ENCODE measurements around the gene PLEKHG3.

The PLEKHG3 gene

DNA sequence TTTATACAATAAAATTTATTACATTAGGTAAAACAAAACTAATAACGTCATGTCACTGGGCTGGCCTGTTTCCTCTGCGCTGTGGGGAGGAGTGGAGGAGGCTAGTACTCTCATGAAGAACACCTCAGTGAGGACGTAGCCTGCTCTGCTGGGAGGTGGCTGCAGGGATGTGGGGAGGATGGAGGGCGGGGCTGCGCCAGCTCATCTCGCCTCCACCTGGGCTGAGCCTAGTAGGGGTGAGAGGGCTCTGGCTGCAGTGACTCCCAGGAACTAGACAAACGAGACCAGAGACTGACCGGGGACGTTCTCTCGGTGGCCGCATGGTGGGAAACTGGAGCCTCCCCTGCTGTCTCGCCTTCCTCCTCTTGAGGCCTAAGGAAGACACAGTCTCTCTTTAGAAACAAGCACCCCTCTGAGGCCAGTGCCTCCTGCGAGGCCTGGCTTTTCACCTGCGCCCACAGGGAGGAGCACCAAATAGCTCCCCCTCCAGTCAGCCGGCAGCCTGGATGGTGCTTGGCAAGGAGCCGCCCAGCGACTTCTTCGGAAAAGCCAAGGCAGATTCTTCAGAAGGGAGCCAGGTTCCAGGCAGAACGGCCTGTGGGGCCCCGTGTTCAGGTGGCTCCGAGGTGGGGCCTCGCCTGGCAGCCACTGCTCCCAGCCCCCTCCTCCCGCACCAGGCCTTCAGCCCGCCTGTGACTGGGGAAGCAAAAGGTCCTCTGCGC lies 62.4 kb downstream of the PLEKHG3 start:
- no peak for DNase-seq

DNA sequence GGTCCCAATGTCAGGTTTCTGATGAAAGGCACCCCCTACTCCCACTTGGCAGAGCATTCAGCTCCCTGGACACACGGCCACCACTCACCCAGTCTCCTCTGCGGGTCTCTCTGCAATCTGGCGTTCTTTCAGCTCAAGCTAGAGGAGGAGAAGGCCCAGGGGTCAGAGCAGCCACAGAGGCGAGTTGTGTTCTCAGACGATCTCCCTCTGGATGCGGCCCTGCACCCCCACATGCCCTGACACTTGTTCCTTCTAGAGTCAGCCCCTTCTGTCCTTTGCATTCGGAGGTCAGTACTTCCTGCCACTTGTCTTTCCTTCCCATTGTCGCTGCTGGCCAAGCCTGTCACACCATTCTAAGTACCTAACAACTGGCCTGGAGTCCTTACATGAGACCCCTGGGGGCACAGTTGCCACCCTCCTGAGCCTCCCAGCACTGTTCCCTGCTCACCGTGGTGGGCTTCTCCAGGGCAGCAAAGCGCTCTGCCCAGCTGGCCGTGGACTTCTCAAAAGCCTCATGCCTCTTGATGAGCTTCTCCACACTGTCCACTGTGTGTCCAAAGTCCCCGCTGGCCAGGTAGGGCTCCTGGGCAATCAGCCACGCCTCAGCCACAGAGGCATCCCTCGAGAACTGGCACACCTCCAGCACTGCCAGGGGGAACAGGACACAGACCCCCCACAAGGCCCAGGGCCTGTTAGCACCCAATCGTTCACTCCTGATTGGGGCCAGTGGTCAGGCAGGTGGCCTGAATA lies 63.2 kb downstream of the PLEKHG3 start:
- no peak for DNase-seq

DNA sequence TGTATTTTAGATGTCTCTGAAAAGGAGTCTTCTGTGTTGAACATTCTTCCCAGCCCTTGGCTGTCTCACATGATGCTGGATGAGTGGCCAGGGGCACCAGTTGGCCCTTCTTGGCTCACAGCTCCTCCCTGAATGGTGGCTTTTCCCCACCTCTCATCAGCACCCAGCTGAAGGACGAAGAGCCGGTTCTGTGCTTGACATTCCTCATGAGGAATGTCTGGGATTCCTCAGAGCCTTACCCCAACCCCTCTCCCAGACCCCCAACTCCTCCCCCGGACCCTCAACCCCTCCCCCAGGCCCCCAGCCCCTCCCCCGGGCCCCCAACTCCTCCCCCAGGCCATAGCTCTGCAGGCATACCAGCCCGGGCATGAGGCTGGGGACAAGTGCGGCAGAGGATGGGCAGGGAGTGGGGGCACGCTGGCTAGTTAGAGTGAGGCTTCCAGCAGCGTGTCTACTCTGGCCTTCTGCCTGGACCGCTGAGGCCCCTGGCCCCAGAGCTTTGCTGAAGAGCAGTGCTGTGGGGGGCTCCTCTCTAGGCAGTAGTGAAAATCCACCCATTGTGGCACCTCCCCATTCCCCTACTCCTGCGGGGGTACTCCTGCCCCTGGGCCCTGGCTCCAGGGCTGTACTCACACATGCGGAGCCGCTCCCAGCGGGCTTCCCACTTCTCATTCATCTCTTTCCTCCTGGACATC lies 64.3 kb downstream of the PLEKHG3 start:
- no peak for DNase-seq

- DNase-seq = no peak
Observed at GRCh38 chr14:64769096-64770020, 65.1 kb downstream of the PLEKHG3 start.

DNA sequence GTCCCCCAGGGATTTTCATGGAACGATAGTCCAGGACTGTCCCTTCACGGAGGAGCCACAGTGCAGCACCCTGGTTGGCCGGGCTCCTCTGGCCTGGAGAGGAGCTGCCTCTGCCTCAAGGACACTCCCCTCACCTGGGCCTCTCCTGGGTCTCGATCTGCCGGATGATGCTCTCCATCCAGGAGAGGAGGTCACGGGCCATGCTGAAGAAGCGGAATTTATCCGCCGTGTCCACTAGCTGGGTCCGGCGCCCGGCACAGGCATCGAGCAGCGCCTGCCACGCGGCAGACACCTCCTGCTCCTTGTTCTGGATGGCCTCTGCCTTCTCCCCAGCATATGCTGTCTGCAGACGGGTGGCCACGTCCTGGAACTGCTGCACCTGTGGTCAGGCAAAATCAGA lies 66.5 kb downstream of the PLEKHG3 start:
- no peak for DNase-seq

- DNase-seq = no peak
Observed at GRCh38 chr14:64771161-64771560, 66.9 kb downstream of the PLEKHG3 start.

GRCh38 chr14:64772397-64772950 lies 68.2 kb downstream of the PLEKHG3 start:
- no peak for DNase-seq

- DNase-seq = no peak
Observed at GRCh38 chr14:64773046-64773445, 68.8 kb downstream of the PLEKHG3 start.

- DNase-seq = no peak
Observed at GRCh38 chr14:64773577-64773976, 69.4 kb downstream of the PLEKHG3 start.

- DNase-seq = no peak
Observed at GRCh38 chr14:64774272-64774671, 70.0 kb downstream of the PLEKHG3 start.

GRCh38 chr14:64775081-64775777 lies 71.0 kb downstream of the PLEKHG3 start:
- DNase-seq = no peak

DNA sequence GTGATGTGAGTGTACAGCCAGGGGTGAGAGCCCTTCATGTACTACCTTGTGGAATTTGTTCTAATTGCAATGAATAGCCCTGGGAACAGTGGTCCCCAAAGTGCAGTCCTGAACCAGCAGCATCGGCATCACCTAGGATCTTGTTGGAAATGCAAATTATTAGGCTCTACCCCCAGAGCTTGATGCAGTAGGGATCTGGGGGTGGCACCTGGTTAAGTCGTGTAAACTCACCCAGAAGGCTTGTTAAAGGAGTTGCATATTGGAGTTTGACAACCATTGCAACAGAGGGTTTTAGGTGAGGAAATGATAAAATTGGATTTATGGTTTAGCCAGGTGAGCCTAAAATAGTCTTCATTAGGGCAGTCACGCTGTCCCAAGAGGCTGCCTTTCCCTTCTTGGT lies 73.2 kb downstream of the PLEKHG3 start:
- no peak for DNase-seq

- DNase-seq = no peak
Observed at GRCh38 chr14:64778104-64778754, 74.0 kb downstream of the PLEKHG3 start.

DNA sequence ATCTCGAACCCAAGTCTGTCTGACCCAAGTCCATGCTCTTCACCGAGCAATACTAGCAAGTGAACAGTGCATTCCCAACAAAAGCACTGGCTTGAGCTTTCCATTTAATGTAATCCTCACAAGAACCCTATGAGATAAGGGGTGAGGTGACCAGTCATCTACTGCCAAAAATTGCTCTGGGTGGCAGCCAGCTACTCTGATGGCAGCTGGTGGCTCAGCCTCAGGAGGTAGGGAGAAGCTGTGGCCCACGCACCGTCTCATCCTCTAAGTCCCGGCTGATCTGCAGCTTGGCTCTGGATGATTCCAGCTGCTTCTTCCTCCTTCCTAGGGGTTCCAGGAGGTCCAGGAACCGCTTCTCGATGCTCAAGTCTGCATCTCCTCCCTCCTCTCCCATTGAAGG lies 75.2 kb downstream of the PLEKHG3 start:
- no peak for DNase-seq

DNA sequence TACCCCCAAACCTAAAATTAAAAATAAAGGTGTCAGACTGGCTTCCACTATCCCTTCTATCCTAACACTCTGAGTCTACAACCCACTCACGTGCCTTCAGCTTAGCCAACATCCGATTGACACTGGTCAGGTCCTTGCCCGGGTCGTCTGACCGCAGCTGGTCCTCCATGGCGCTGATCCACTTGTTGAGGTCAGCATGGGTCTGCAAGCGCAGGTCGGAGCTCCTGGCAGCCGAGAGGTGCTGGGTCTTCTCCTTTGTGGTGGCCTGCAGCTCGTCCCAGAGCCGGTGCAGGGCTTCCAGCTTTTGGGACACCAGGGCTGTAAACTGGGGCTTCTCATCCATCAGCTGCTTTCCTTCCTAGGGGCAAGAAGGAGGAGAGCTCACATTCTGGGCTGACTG lies 78.0 kb downstream of the PLEKHG3 start:
- no peak for DNase-seq

GRCh38 chr14:64784006-64784405 lies 79.8 kb downstream of the PLEKHG3 start:
- DNase-seq = no peak

GRCh38 chr14:64786296-64787149 lies 82.3 kb downstream of the PLEKHG3 start:
- no peak for DNase-seq

- no peak for DNase-seq
Observed at GRCh38 chr14:64787619-64788018, 83.4 kb downstream of the PLEKHG3 start.

DNA sequence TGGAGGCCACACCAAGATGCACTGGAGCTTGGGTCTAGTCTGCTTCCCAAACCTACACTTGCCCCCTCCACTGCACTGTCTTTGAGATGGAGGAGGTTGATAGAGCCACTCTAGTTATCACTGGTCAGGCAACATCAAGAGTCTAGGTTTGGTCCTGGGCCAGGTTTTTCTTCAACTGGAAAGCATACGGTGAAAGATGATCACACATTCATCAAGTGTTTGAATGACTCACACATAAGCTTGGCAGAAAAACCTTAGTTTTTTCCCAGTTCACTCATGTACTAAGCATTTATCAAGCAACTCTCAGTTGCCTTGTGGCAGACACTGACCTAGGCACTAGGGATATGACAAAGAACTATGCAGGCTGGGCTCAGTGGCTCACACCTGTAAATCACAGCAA lies 84.5 kb downstream of the PLEKHG3 start:
- DNase-seq = no peak

DNA sequence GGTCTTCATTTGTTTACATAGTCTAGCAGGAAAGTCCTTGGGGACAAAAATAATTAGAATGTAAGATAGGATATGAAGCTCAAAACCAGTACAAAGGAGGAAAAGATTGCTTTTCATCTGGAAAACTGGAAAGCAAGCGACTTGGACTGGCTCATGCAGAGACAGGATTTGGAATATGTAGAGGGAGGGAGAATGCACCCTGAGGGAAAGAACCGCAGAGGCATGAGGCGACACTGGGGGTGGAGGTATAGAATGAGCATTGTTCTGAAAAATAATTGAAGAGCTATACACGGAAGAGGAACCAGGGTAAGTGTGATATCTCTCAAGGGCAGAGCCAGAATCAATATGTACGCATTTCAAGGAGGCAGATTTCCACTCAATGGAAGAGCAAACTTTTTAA lies 85.5 kb downstream of the PLEKHG3 start:
- DNase-seq = no peak

All from inflammatory macrophage treated with lipopolysaccharide for 1 hour (primary cell).